ENCODE data around the gene TTF1.
"Not testable (repeated sequence)": the region's sequence is repeated elsewhere in the genome, so short reads cannot be mapped to it uniquely, and the experiment has no call there.

TTF1 gene

GRCh38 chr9:132410642-132411041, 4.0 kb upstream of the TTF1 start:
- DNase-seq: no peak

- peak; percentile 56 for DNase-seq
Observed at GRCh38 chr9:132409828-132410528, 3.3 kb upstream of the TTF1 start, which contains the start of gene CFAP77. Gene CFAP77 (plus strand): TSS chr9:132410211. CDS start chr9:132410272, 61 bp downstream.

- no peak for DNase-seq
Observed at GRCh38 chr9:132408521-132408920, 1.9 kb upstream of the TTF1 start.

- no peak for DNase-seq
Observed at GRCh38 chr9:132407196-132407595, 556 bp upstream of the TTF1 start.

GRCh38 chr9:132404228-132404881, 2.3 kb downstream of the TTF1 start:
- DNase-seq: peak; percentile 11

GRCh38 chr9:132401824-132402223, 4.8 kb downstream of the TTF1 start:
- no peak for DNase-seq

GRCh38 chr9:132395560-132395959, 11.1 kb downstream of the TTF1 start:
- no peak for DNase-seq

- DNase-seq: no peak
Observed at GRCh38 chr9:132391449-132391848, 15.2 kb downstream of the TTF1 start.

GRCh38 chr9:132390966-132391365, 15.7 kb downstream of the TTF1 start:
- DNase-seq: no peak

GRCh38 chr9:132387133-132387532, 19.5 kb downstream of the TTF1 start:
- DNase-seq: peak; percentile 8

- no peak for DNase-seq
Observed at GRCh38 chr9:132384376-132384775, 22.3 kb downstream of the TTF1 start.

- DNase-seq: no peak
Observed at GRCh38 chr9:132383462-132383883, 23.2 kb downstream of the TTF1 start.

- no peak for DNase-seq
Observed at GRCh38 chr9:132381966-132382541, 24.6 kb downstream of the TTF1 start.

GRCh38 chr9:132378416-132378815, 28.2 kb downstream of the TTF1 start:
- not testable (repeated sequence) for DNase-seq

GRCh38 chr9:132377769-132378168, 28.9 kb downstream of the TTF1 start:
- not testable (repeated sequence) for DNase-seq

- DNase-seq: peak; percentile 11
Observed at GRCh38 chr9:132372177-132373095, 34.2 kb downstream of the TTF1 start.

- no peak for DNase-seq
Observed at GRCh38 chr9:132370592-132370991, 36.0 kb downstream of the TTF1 start.

GRCh38 chr9:132369421-132369820, 37.2 kb downstream of the TTF1 start:
- no peak for DNase-seq

GRCh38 chr9:132367613-132368313, 38.9 kb downstream of the TTF1 start:
- no peak for DNase-seq

- no peak for DNase-seq
Observed at GRCh38 chr9:132366481-132366880, 40.2 kb downstream of the TTF1 start.

- no peak for DNase-seq
Observed at GRCh38 chr9:132365986-132366385, 40.7 kb downstream of the TTF1 start.

- DNase-seq: no peak
Observed at GRCh38 chr9:132364068-132364467, 42.6 kb downstream of the TTF1 start.
